ENCODE results near the gene DGKB. TPM values are rescaled to one million over a fixed set of nuclear protein-coding genes. Genes with fewer than 3 reads are reported as not detected.

Gene DGKB
- total RNA-seq, 1 donor from 2014 or later: not detected

DNA sequence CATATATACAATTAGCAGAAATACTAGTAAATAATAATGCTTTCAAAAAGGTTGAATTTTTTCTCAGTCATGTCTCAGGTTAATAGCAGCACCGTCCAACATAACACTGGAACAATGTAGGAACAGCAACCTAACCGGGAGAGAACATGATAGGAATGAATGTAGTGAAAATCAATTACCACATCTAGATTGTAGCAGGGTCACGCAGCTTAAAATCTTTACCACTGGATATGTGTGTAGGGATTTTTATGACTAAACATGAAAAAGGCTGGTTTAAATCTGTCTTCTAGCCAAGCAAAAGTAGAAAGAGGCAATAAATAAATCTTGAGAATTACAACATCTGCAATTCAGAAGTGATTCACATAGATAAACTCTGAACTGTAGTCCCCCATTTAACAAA, 326.0 kb downstream of the DGKB start:
- Histone ChIP-seq H3K9me3 (no peaks in the 10 kb centered on the region), H3K36me3 (no peaks in the 10 kb centered on the region), H3K27me3 (no peaks in the 10 kb centered on the region), H3K4me3 (no peak overlapping the region), H3K27ac (no peak overlapping the region), H3K4me1 (no peaks in the 10 kb centered on the region)
- intact Hi-C loops (cut with DNase I): no loop called here
- DNase-seq (ENCODE audit: low spot score in 2 of 2): no peak
- TF ChIP-seq, protein P1, sequence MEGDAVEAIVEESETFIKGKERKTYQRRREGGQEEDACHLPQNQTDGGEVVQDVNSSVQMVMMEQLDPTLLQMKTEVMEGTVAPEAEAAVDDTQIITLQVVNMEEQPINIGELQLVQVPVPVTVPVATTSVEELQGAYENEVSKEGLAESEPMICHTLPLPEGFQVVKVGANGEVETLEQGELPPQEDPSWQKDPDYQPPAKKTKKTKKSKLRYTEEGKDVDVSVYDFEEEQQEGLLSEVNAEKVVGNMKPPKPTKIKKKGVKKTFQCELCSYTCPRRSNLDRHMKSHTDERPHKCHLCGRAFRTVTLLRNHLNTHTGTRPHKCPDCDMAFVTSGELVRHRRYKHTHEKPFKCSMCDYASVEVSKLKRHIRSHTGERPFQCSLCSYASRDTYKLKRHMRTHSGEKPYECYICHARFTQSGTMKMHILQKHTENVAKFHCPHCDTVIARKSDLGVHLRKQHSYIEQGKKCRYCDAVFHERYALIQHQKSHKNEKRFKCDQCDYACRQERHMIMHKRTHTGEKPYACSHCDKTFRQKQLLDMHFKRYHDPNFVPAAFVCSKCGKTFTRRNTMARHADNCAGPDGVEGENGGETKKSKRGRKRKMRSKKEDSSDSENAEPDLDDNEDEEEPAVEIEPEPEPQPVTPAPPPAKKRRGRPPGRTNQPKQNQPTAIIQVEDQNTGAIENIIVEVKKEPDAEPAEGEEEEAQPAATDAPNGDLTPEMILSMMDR (IDR thresholded peaks at IDR 0.05): no peak

DNA sequence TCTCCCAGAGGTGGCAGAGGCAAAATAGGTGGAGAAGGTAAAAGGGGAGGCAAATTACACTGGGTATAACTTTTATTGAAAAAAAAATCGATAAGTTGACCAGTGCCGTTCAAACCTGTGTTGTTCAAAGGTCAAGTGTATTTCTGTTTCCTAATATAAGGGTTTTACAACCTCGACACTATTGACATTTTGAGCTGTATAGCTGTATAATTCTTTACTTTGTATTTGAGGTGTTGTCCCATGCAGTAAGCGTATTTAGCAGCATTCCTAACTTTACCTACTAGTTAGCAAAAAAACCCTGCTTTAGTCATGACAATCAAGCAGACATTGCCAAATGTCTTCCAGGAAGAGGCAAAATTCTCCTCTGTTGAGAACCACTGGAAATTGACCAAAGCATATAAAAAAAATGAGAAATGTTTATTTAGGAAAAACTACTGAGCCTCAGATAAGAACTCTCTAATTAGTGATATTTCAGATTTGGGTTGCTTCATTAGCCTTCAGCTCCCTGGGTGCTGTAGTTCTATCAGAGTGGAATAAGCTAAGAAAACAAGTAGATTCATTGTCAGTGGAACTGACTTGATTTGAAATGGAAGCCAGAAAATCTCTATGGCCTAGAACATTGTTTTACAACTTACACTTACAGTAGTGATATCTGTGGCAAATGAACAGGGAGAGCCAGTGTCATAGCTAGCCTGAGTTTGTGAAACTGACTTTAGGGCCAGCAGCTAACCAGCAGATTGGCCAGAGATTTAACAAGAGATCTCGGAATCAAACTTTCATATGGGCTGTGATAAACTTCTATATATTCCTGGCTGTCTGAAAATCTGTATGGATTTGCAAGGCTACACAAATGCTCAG, 331.6 kb downstream of the DGKB start:
- TF ChIP-seq, protein P1 (IDR thresholded peaks at IDR 0.05): no peak
- Histone ChIP-seq H3K4me1 (no peaks in the 10 kb centered on the region), H3K4me3 (no peak overlapping the region), H3K36me3 (no peaks in the 10 kb centered on the region), H3K27me3 (no peaks in the 10 kb centered on the region), H3K9me3 (no peaks in the 10 kb centered on the region), H3K27ac (no peak overlapping the region)
- no peak for DNase-seq (ENCODE audit: low spot score in 2 of 2)
- intact Hi-C loops (cut with DNase I): no loop called here

DNA sequence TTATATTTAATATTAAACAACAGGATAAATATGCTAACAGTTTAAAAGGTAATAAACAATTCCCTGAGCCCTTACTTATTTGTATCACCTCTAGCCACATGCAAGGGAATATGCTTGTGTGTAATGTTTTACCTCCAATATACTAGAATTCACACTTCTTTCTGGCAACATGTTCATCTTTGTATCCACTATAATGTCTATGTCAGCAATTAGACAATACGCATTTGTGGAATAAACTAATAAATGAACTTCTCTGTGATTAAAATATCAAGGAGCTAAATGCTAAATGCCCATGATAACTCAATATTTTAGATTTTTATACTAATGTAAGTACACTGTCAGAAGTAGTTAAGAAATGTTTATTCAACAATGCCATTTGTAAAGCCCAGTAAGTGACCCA, 350.5 kb downstream of the DGKB start:
- Histone ChIP-seq H3K4me3 (no peak overlapping the region), H3K9me3 (no peaks in the 10 kb centered on the region)
- no peak for DNase-seq (ENCODE audit: low spot score in 2 of 2)

DNA sequence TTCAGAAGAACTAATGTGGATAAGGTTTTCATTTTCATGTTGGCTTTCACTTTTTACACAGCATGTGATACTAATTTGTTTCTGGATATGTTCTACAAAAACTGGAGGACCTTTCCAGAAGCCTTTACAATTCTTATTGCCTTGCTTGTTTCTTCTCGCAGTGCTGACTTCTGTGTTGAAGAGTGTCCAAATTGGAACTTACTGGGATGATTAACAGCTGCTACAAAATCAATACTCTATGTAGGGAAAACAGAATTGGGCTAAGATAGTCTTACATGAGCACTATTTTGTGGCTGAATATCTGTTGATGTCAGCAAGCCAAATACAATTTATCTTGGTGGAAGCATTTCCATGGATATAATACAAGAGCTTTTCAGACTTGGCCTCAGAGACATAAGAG, 351.2 kb downstream of the DGKB start:
- Histone ChIP-seq H3K36me3 (no peaks in the 10 kb centered on the region), H3K27ac (no peak overlapping the region), H3K4me1 (no peaks in the 10 kb centered on the region), H3K27me3 (no peaks in the 10 kb centered on the region), H3K9me3 (no peaks in the 10 kb centered on the region), H3K4me3 (no peak overlapping the region)
- no peak for DNase-seq (ENCODE audit: low spot score in 2 of 2)
- TF ChIP-seq, protein P1 (IDR thresholded peaks at IDR 0.05): no peak
- intact Hi-C loops (cut with DNase I): no loop called here

More for the DNA sequence above, 350.5 kb downstream of the DGKB start:
- H3K27ac ChIP-seq: no peak overlapping the region
- TF ChIP-seq, protein P1 (IDR thresholded peaks at IDR 0.05): no peak
- intact Hi-C loops (cut with DNase I): no loop called here
- H3K4me1 ChIP-seq: no peaks in the 10 kb centered on the region
- no peaks in the 10 kb centered on the region for H3K27me3 ChIP-seq
- no peaks in the 10 kb centered on the region for H3K36me3 ChIP-seq

DNA sequence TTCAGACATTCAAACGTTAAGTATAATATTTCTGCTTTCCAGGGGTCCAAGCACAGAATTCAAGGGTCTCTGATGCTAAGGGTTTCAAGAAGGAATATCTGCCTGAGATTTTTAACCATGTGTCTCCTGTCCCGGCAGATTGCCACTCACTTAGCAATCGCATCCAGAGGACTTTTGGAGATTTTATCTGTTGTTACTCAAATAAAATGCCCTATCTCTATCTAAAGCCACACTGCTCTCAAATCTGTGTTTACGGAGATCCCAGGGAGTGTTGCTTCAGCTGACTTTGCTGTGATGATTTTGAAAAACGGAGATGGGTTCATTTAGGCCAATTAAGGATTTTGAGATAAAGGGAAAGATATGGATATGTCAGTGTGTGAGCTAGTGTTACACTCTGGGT, 359.9 kb downstream of the DGKB start:
- DNase-seq (ENCODE audit: low spot score in 2 of 2): no peak
- H3K27ac ChIP-seq: no peak overlapping the region
- no peaks in the 10 kb centered on the region for H3K36me3 ChIP-seq
- no peaks in the 10 kb centered on the region for H3K9me3 ChIP-seq
- intact Hi-C loops (cut with DNase I): no loop called here
- H3K4me1 ChIP-seq: no peaks in the 10 kb centered on the region
- H3K4me3 ChIP-seq: no peak overlapping the region
- TF ChIP-seq, protein P1 (IDR thresholded peaks at IDR 0.05): no peak
- no peaks in the 10 kb centered on the region for H3K27me3 ChIP-seq

Data from ascending aorta (tissue), 2 donors.